HG03521 (cell line): Measurements from ENCODE around the gene PIK3CG.
A peak's percentile ranks its signal among the peaks of the same experiment; 100 is the strongest.
"Not testable (repeated sequence)": the region's sequence is repeated elsewhere in the genome, so short reads cannot be mapped to it uniquely, and the experiment has no call there.

Source experiments
- ATAC-seq: cut with Tn5 transposase; IDR thresholded peaks from one replicate; pipeline ENCODE4 v1.9.1; 2021; ENCODE audit warnings: mild to moderate bottlenecking, moderate library complexity; ENCODE audit not compliant: unreplicated experiment

Gene PIK3CG

DNA sequence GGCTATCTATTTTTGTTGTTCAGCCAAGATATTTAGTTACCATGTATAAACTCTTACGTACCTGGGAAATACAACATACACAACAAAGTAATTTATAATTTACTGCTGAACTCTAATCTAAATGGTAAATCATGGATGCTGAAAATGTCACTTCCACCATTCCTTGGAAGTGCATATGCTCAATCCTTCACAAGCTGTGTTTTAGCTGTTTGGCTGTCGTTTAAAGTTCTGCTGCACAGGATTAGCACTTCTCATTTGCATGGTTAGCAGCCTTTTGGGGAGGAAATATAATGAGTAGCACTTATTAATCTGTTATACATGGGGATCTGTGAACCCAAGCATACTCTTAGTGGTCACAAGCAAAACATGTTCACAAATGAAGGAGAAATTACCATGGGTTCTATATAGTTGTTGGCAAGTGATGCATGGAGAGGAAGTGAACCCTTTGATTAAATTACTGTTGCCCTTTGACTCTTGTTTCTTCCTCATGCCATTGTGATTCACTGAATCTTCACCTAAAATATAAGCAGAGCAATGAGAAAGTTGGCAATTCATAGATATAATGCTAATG lies 18.5 kb downstream of the PIK3CG start:
- no peak for ATAC-seq

DNA sequence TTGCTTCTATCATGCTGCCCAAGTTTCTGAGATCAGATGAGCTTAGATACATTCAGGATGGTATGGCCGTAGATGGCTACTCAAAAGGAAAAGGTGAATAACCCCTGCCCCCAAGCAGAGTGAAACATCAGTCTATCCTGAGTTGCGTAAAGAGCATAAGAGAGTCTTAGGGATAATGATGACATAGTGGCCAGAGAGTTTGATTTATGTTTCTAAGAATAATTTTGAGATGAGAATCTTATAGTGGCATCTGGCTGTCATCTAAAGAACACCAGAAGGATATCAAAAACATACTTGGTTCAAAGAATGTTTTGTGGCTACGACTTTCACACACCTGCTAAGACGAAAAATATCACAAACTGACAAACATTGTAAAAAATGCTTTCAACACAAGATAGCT lies 20.6 kb downstream of the PIK3CG start:
- no peak for ATAC-seq

DNA sequence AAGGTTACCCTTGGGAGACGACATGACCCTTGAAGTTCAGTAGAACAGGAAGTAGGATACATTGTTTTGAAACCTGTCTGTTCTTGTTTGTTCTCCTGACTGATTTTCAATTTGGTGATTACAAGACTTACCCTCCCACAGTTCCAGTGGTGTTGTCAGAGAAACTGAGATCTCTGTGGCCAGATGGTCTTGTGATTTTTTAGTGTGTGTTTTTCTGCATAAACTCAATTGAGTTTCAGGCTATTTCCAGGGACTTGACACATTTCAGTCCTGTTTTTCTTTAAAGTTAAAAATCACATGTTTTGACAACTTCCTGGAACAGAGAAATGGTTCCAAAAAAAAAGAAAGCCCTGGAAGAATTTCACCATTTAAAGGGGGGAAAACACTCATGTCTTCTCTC lies 22.3 kb downstream of the PIK3CG start:
- peak; percentile 55 for ATAC-seq

DNA sequence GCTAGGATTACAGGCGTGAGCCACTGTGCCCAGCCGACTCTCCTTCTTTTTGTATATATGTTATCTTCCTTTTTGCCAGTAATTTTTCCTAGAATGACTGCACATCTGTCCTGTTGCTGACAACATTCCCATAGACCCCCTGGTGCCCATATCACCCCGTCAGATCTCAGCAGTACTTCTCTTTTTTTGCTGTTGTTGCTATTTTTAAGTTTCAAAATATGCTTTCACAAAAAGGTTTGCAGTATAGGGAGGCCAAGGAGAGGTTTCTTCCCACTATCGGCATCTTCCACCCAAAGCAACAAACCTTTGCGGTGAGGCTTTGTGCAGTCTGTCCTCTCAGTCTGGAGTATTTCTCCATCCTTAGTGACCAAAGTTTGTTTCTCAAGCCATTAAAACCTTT lies 23.1 kb downstream of the PIK3CG start:
- no peak for ATAC-seq

DNA sequence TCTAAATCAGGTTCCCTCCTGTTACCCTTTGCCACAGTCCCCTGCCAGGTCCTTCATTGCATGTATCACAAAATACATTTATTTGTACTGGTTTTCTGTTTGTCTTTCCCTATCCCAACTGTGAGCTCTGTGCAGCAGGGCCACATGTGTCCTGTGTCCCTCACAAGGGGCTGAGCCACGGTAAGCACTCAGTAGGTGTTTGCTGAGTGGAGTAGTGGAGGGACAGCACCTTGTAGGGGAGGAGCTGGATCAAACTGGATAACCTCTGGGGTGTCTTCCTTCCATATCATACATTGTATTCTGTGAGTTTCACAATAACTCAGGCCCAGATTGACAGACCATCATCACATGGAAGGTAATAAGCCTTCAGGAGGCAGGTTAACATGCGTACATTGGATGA lies 25.9 kb downstream of the PIK3CG start:
- no peak for ATAC-seq

DNA sequence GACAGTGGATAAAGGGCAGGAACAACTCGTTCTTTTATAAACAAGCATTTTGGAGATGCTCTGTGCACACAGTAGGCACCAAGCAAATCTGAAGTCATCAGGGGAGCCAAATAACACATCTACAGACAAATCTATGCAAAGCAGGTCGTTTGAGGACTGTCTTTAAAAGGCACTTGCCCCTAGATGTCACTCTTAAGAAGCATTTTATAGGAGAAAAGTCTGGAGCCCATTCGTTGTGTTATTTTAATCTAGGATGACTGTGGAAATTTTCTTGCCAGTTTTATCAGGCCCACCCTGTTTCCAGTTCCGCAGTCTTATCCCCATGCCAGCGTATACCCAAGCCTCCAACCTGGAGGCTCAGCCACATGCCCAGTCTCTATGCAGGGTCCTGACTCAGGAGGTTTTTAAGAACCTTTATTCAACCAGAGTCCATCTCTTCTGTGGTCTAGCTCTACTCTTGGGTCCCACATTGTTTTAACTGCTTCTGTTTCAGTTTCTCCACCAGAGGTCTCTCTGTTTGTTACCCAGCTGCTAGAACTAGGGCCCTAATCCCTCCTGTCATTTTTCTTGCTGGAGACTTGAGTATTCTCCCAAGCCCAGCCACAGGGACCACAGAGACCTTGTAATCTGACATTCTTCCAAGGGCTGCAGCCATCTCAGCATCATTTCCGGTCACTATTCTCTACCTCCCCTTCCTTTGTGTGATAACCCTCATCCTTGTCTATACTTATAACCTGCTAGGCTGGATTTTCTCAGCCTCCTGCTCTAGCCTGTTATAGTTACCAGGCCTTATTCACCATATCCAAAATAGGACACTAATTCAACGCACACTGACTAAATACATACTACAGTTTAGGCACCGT lies 26.7 kb downstream of the PIK3CG start:
- ATAC-seq: no peak

DNA sequence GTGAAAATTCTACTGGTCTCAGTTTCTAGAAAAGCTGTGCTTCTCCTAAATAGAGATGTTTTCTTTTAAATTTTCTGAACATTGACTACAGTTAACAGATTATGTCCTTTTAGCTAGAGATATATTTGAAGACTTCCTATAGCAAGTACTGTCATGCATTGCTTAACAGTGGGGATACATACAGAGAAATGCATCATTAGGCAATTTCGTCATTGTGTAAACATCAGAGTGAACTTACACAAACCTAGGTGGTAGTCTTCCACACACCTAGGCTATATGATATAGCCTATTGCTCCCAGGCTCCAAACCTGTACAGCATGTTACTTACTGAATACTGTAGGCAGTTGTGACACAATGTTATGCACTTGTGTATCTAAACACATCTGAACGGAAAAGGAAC lies 28.5 kb downstream of the PIK3CG start:
- no peak for ATAC-seq

DNA sequence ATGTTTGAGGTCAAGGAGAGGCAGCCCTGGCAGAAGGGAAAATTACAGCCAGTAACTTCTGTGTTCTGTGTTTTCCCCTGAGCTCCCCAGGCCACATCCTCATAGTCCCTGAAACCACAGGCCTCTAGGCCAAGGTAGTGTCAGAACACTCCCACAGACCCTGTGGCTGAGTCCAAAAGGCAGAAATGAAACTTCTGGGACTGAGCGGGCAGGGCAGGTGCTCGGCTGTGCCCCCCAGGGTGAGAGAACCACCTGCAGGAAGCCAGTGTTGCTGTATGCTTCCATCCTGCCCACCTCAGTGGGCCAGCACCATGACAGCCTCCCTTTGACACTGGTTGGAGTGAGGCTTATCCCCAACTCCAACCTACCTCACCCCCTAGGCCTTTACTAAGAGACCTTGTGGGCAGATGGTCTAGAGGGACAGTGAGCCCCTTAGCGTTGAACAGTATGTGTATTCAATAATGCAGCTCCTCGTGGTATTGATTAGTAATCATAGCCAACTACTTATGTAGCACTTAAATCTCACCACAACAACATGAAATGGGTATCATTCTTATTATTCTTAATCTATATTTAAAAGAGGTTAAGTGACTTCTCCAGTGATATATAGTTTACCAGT lies 30.3 kb downstream of the PIK3CG start:
- ATAC-seq: peak; percentile 72

DNA sequence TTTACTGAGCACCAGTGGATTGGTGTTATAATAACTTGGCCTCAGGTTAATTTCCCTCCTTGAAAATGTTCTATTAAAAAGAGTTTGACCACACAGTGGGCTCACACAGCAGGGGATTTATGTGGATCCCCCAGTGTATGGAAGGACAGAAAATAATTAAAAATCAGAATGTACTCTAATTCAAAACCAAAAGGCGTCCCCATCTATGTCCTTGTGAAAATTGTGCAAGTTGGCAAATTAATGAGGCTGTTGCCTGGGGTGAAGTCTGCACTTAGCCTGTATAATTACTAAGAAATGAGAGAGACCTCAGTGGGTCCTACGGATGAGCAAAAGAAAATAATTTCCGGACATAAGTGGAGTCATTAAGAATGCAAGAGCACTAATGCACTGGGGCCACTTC lies 31.1 kb downstream of the PIK3CG start:
- no peak for ATAC-seq

DNA sequence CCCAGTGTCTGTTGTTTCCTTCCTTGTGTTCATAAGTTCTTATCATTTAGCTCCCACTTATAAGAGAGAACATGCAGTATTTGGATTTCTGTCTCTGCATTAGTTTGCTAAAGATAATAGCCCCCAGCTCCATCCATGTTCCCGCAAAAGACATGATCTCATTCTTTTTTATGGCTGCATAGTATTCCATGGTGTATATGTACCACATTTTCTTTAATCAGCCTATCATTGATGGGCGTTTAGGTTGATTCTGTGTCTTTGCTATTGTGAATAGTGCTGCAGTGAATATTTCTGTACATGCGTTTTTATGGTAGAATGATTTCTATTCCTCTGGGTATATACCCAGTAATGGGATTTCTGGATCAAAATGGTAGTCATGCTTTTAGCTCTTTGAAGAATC lies 32.5 kb downstream of the PIK3CG start:
- ATAC-seq: not testable (repeated sequence)

DNA sequence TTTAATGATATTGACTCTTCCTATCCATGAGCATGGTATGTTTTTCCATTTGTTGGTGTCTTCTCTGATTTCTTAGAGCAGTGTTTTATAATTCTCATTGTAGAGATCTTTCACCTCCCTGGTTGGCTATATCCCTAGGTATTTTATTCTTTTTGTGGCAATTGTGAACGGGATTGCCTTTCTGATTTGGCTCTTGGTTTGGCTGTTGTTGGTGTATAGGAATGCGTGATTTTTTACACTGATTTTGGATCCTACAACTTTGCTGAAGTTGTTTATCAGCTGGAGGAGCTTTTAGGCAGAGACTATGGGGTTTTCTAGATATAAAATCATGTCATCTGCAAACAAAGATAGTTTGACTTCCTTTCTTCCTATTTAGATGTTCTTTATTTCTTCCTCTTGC lies 33.9 kb downstream of the PIK3CG start:
- not testable (repeated sequence) for ATAC-seq

DNA sequence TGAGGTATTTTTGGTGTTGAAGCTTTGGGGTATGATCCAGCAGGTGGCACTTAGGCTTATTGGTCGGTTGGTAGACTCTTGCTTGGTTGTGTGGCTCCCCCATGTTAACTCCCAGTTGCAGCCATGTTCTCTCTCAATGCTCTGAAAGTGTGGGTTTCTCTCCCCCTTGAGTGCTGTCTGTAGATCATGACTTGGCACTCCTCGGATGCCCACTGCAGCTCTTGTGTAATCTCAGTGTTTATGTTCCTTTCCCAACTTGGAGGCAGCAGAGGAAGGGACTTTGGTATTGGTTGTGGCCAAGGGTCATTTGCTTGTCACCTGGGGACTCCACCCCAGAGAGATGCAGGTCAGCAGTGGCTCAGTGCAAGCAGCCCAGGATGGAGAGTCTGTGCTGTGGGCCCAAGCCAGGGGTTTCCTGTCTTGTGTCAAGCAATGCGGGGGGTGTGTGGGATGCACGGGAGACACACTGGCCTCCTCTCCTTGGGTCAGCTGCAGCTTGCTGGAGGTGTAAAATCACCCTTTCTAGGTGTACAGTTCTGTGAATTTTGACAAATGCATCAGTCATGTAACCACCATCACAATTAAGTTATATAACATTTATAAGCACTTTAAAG lies 36.9 kb downstream of the PIK3CG start:
- ATAC-seq: no peak

DNA sequence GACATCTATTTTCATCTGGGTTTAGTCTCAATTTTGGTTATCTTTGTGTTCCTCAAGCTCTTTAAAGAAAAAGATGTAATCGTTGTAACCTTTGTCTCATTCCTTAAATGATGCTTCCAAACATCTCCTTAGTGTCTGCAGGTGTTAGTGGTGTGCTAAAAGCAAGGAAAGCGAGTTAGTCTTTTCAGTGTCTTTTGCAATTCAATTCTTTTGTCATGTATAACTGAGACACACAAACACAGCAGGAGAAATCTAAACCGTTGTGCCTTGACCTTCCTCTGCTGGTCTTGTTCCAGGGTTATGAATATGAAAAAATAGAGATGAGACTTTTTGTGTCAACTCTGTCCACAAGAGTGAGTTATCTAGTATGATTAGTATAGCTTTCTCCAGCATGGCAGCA lies 40.7 kb downstream of the PIK3CG start:
- no peak for ATAC-seq

DNA sequence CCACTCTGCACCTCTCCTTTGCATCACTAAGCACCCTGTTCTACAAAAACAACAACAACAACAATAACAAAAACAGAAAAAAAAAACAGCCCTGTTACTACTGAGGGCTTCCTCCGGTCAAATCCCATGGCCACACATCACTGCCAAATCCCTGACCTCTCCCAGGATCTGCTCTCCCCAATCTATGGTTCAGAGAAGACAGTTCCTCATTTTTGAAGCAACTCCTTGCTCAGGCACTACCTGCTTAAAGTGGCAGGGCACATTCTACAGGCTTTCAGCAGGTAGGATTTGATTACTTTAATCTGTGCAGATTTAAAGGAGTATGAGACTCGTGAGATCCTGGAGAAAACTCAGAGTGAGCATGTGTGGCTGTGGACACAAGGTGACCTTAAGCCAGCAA lies 46.9 kb downstream of the PIK3CG start:
- ATAC-seq: no peak

DNA sequence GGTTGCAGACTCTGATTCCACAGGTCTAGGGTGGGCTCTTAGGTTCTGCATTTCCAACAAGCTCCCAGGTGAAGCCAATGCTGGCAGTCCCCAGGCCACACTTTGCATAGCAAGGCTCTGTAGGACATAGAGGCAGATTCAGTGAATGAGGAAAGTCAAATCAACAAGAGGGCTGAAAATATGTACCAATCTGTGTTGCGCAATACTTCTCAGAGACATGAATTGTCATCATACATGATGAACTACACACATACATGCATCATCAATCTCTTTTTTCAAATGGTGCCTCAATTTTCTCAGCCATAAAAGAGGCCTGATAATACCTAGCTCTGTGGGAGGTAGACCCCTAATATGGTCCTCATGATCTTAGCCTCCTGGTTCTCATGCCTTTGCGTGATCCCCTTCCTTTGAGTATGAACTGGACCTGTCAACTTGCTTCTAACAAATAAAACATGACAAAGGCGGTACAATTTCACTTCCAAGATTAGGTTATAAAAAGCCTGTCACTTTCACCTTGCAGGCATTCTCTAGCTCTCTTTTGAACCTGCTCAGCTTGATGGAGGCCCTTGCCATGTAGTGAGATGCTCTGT lies 49.0 kb downstream of the PIK3CG start:
- ATAC-seq: no peak

DNA sequence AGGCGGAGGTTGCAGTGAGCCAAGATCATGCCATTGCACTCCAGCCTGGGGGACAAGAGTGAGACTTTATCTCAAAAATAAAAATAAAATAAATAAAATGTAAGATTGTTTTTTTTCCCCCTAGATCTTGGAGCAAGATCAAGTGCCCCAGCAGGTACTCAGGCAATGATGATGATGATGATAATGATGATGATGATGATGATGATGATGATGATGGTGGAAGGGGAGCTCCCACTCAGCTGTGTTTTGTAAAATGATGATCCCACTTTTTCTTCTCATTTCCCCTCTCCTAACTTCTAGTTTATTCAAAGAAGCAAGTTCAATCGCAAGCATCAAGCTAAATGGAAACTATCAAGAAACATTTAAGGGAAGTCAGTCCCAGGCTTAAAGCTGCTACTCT lies 50.3 kb downstream of the PIK3CG start:
- no peak for ATAC-seq

DNA sequence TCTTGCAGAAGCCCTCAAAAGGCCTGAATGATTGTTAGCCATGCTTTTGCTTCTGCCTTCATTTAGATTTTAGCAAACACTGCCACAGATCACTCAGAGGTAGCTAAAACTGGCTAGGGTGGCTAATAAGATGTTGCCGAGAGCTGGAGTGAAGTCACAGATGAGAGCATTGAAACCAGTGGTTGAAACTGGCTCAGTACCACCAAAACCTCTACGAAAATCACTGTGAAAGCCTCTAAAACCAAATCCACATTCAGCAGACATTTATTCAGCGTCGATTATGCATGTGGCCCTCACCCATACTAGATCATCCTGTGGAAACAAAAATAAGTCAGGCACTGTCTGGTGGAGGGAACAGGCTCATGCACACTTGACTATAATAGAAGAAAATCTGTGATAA lies 50.8 kb downstream of the PIK3CG start:
- peak; percentile 93 for ATAC-seq

DNA sequence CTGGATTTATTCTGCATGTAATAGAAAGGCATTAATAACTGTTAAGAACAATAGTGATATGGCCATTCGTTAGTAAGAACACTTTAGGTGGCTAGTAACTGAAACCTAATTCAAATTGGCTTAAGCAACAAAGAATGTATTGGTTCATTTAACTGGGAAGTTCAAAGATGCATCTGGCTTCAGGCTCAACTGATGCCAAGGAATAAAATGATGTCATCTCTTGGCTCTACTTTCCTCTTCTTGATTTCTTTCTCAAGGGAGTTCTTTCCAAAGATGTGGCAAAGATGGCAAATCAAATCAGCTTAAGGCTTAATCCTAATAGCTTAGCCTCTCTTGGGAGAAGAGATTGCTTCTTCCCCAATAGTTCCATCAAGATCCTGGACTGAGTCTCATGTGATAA lies 51.6 kb downstream of the PIK3CG start:
- ATAC-seq: no peak

DNA sequence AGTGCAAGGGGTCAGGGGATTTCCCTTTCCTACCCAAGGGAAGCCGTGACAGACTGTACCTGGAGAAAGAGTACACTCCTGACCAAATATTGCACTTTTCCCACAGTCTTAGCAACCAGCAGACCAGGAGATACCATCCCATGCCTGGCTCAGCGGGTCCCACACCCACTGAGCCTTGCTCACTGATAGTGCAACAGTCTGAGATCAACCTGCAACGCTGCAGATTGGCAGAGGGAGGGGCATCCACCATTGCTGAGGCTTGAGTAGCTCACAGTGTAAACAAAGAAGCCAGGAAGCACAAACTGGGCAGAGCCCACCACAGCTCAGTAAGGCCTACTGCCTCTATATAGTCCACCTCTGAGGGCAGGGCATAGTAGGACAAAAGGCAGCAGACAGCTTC lies 53.9 kb downstream of the PIK3CG start:
- no peak for ATAC-seq

DNA sequence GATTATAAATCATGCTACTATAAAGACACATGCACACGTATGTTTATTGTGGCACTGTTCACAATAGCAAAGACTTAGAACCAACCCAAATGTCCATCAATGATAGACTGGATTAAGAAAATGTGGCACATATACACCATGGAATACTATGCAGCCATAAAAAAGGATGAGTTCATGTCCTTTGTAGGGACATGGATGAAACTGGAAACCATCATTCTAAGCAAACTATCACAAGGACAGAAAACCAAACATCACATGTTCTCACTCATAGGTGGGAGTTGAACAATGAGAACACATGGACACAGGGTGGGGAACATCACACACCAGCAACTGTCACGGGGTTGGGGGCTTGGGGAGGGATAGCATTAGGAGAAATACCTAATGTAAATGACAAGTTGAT lies 59.4 kb downstream of the PIK3CG start:
- ATAC-seq: not testable (repeated sequence)

DNA sequence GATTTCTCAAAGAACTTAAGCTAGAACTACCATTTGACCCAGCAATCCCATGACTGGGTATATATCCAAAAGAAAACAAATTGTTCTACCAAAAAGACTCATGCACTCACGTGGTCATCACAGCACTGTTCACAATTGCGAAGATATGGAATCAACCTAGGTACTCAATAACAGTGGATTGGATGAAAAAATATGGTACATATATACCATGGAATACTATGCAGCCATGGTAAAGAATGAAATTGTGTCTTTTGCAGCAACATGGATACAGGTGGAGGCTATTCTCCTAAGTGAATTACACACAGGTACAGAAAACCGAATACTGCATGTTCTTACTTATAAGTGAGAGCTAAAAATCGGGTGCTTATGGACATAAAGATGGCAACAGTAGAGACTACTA lies 61.8 kb downstream of the PIK3CG start:
- ATAC-seq: no peak
